HEK293 (cell line): ENCODE data around the gene SEPTIN5.

Source experiments
- ATF2 ChIP-seq: fragments of 450-650 bp; formaldehyde crosslinking; IDR thresholded peaks from 2 replicates; pipeline ENCODE4 v1.5.1; 2016; ENCODE audit warnings: missing biosample characterization, missing genetic modification characterization, low read depth
- BCL11A ChIP-seq: fragments of 450-650 bp; formaldehyde crosslinking; IDR thresholded peaks from 2 replicates; pipeline ENCODE4 v1.5.1; 2016; ENCODE audit warnings: low read depth, missing biosample characterization, missing genetic modification characterization
- GLIS1 ChIP-seq: fragments of 450-650 bp; formaldehyde crosslinking; IDR thresholded peaks from 2 replicates; pipeline ENCODE4 v1.5.1; 2016; ENCODE audit warnings: missing biosample characterization, missing genetic modification characterization
- KLF1 ChIP-seq: fragments of 450-650 bp; formaldehyde crosslinking; IDR thresholded peaks from 2 replicates; pipeline ENCODE4 v1.5.1; 2016; ENCODE audit warnings: missing biosample characterization, missing genetic modification characterization
- KLF10 ChIP-seq: fragments of 450-650 bp; IDR thresholded peaks from 2 replicates; pipeline ENCODE4 v1.5.1; 2018; ENCODE audit warnings: missing biosample characterization, mild to moderate bottlenecking, missing genetic modification characterization
- KLF9 ChIP-seq: fragments of 450-650 bp; formaldehyde crosslinking; IDR thresholded peaks from 2 replicates; pipeline ENCODE4 v1.5.1; 2016; ENCODE audit warnings: missing biosample characterization, missing genetic modification characterization, low read depth
- MZF1 ChIP-seq: fragments of 450-650 bp; formaldehyde crosslinking; IDR thresholded peaks from 2 replicates; pipeline ENCODE4 v1.5.1; 2017; ENCODE audit warnings: missing biosample characterization, missing genetic modification characterization, borderline replicate concordance
- OVOL3 ChIP-seq: fragments of 450-650 bp; formaldehyde crosslinking; IDR thresholded peaks from 2 replicates; pipeline ENCODE4 v1.5.1; 2016; ENCODE audit warnings: missing biosample characterization, missing genetic modification characterization
- PBX3 ChIP-seq: sonication (generic); formaldehyde crosslinking; IDR thresholded peaks from 2 replicates; pipeline ENCODE4 v1.8.1; 2022; ENCODE audit warnings: mild to moderate bottlenecking, moderate library complexity, missing genetic modification reagents
- SP2 ChIP-seq: fragments of 450-650 bp; formaldehyde crosslinking; IDR thresholded peaks from 2 replicates; pipeline ENCODE4 v1.5.1; 2016; ENCODE audit warnings: missing biosample characterization, missing genetic modification characterization
- SP3 ChIP-seq: fragments of 450-650 bp; formaldehyde crosslinking; IDR thresholded peaks from 2 replicates; pipeline ENCODE4 v1.5.1; 2016; ENCODE audit warnings: missing biosample characterization, missing genetic modification characterization
- SP7 ChIP-seq: fragments of 450-650 bp; formaldehyde crosslinking; IDR thresholded peaks from 2 replicates; pipeline ENCODE4 v1.5.1; 2016; ENCODE audit warnings: missing biosample characterization, missing genetic modification characterization
- YY2 ChIP-seq: fragments of 450-650 bp; formaldehyde crosslinking; IDR thresholded peaks from 2 replicates; pipeline ENCODE4 v1.5.1; 2016; ENCODE audit warnings: missing biosample characterization, missing genetic modification characterization
- ZBTB20 ChIP-seq: fragments of 450-650 bp; formaldehyde crosslinking; IDR thresholded peaks from 2 replicates; pipeline ENCODE4 v1.5.1; 2016; ENCODE audit warnings: missing biosample characterization, missing genetic modification characterization
- ZFP69B ChIP-seq: fragments of 450-650 bp; formaldehyde crosslinking; IDR thresholded peaks from 2 replicates; pipeline ENCODE4 v1.5.1; 2016; ENCODE audit warnings: missing biosample characterization, missing genetic modification characterization
- ZNF16 ChIP-seq: fragments of 450-650 bp; formaldehyde crosslinking; IDR thresholded peaks from 2 replicates; pipeline ENCODE4 v1.5.1; 2016; ENCODE audit warnings: low read depth, missing biosample characterization, missing genetic modification characterization
- ZNF202 ChIP-seq: fragments of 450-650 bp; formaldehyde crosslinking; IDR thresholded peaks from 2 replicates; pipeline ENCODE4 v1.5.1; 2016; ENCODE audit warnings: missing biosample characterization, missing genetic modification characterization, borderline replicate concordance
- ZNF239 ChIP-seq: fragments of 450-650 bp; formaldehyde crosslinking; IDR thresholded peaks from 2 replicates; pipeline ENCODE4 v1.5.1; 2016; ENCODE audit warnings: missing biosample characterization, missing genetic modification characterization
- ZNF335 ChIP-seq: fragments of 450-650 bp; formaldehyde crosslinking; conservative IDR thresholded peaks from 2 replicates; pipeline ENCODE4 v1.5.1; 2016; ENCODE audit warnings: missing biosample characterization, missing genetic modification characterization
- ZNF473 ChIP-seq: fragments of 450-650 bp; formaldehyde crosslinking; IDR thresholded peaks from 2 replicates; pipeline ENCODE4 v1.5.1; 2017; ENCODE audit warnings: missing biosample characterization, missing genetic modification characterization
- ZNF514 ChIP-seq: fragments of 450-650 bp; formaldehyde crosslinking; IDR thresholded peaks from 2 replicates; pipeline ENCODE4 v1.5.1; 2016; ENCODE audit warnings: missing biosample characterization, missing genetic modification characterization
- ZNF521 ChIP-seq: fragments of 450-650 bp; formaldehyde crosslinking; IDR thresholded peaks from 2 replicates; pipeline ENCODE4 v1.5.1; 2017; ENCODE audit warnings: missing biosample characterization, mild to moderate bottlenecking, missing genetic modification characterization
- ZNF530 ChIP-seq: fragments of 450-650 bp; formaldehyde crosslinking; IDR thresholded peaks from 2 replicates; pipeline ENCODE4 v1.5.1; 2016; ENCODE audit warnings: low read depth, missing biosample characterization, missing genetic modification characterization
- ZNF561 ChIP-seq: fragments of 450-650 bp; IDR thresholded peaks from 2 replicates; pipeline ENCODE4 v1.5.1; 2018; ENCODE audit warnings: missing biosample characterization, missing genetic modification characterization, borderline replicate concordance
- ZNF639 ChIP-seq: fragments of 450-650 bp; formaldehyde crosslinking; IDR thresholded peaks from 2 replicates; pipeline ENCODE4 v1.5.1; 2016; ENCODE audit warnings: missing biosample characterization, missing genetic modification characterization
- ZNF664 ChIP-seq: fragments of 450-650 bp; formaldehyde crosslinking; IDR thresholded peaks from 2 replicates; pipeline ENCODE4 v1.5.1; 2016; ENCODE audit warnings: missing biosample characterization, missing genetic modification characterization
- TF ChIP-seq, protein P1 (sequence below): fragments of 450-650 bp; formaldehyde crosslinking; IDR thresholded peaks from 2 replicates; pipeline ENCODE4 v1.5.1; 2016; ENCODE audit warnings: missing biosample characterization, missing genetic modification characterization
- TF ChIP-seq, protein P2 (sequence below): fragments of 450-650 bp; IDR thresholded peaks from 2 replicates; pipeline ENCODE4 v1.5.1; 2018; ENCODE audit warnings: missing biosample characterization, missing genetic modification characterization
- TF ChIP-seq, protein P3 (sequence below): fragments of 450-650 bp; formaldehyde crosslinking; IDR thresholded peaks from 2 replicates; pipeline ENCODE4 v1.5.1; 2016; ENCODE audit warnings: missing biosample characterization, missing genetic modification characterization
- TF ChIP-seq, protein P4 (sequence below): fragments of 450-650 bp; formaldehyde crosslinking; optimal IDR thresholded peaks from 2 replicates; pipeline ENCODE3; 2016; ENCODE audit warnings: missing biosample characterization, mild to moderate bottlenecking, missing genetic modification characterization

The SEPTIN5 gene

GRCh38 chr22:19691721-19692341, 22.5 kb upstream of the SEPTIN5 start (continued):
- TF ChIP-seq, protein P1, sequence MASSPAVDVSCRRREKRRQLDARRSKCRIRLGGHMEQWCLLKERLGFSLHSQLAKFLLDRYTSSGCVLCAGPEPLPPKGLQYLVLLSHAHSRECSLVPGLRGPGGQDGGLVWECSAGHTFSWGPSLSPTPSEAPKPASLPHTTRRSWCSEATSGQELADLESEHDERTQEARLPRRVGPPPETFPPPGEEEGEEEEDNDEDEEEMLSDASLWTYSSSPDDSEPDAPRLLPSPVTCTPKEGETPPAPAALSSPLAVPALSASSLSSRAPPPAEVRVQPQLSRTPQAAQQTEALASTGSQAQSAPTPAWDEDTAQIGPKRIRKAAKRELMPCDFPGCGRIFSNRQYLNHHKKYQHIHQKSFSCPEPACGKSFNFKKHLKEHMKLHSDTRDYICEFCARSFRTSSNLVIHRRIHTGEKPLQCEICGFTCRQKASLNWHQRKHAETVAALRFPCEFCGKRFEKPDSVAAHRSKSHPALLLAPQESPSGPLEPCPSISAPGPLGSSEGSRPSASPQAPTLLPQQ, result peak; percentile 65
- TF ChIP-seq ZNF335 (tag by site-specific recombination), result peak; percentile 50; the same call in 1 of the 2 replicates
- no peak for TF ChIP-seq ZNF521 (tag by site-specific recombination)
- TF ChIP-seq ZNF514 (tag by site-specific recombination), result no peak
- TF ChIP-seq, protein P2, sequence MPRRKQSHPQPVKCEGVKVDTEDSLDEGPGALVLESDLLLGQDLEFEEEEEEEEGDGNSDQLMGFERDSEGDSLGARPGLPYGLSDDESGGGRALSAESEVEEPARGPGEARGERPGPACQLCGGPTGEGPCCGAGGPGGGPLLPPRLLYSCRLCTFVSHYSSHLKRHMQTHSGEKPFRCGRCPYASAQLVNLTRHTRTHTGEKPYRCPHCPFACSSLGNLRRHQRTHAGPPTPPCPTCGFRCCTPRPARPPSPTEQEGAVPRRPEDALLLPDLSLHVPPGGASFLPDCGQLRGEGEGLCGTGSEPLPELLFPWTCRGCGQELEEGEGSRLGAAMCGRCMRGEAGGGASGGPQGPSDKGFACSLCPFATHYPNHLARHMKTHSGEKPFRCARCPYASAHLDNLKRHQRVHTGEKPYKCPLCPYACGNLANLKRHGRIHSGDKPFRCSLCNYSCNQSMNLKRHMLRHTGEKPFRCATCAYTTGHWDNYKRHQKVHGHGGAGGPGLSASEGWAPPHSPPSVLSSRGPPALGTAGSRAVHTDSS (tag by site-specific recombination), result no peak
- TF ChIP-seq KLF10 (tag by site-specific recombination), result no peak
- TF ChIP-seq, protein P3, sequence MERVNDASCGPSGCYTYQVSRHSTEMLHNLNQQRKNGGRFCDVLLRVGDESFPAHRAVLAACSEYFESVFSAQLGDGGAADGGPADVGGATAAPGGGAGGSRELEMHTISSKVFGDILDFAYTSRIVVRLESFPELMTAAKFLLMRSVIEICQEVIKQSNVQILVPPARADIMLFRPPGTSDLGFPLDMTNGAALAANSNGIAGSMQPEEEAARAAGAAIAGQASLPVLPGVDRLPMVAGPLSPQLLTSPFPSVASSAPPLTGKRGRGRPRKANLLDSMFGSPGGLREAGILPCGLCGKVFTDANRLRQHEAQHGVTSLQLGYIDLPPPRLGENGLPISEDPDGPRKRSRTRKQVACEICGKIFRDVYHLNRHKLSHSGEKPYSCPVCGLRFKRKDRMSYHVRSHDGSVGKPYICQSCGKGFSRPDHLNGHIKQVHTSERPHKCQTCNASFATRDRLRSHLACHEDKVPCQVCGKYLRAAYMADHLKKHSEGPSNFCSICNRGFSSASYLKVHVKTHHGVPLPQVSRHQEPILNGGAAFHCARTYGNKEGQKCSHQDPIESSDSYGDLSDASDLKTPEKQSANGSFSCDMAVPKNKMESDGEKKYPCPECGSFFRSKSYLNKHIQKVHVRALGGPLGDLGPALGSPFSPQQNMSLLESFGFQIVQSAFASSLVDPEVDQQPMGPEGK (tag by site-specific recombination), result peak; percentile 62
- peak; percentile 25; the same call in 1 of the 2 replicates for TF ChIP-seq SP2 (tag by site-specific recombination)
- TF ChIP-seq MZF1, result no peak
- 0 out of 2 replicates have a peak, but pooled peaks have one; percentile 8 for TF ChIP-seq GLIS1 (tag by site-specific recombination)
- peak; percentile 59; the same call in 1 of the 2 replicates for TF ChIP-seq ZFP69B
- TF ChIP-seq, protein P4, sequence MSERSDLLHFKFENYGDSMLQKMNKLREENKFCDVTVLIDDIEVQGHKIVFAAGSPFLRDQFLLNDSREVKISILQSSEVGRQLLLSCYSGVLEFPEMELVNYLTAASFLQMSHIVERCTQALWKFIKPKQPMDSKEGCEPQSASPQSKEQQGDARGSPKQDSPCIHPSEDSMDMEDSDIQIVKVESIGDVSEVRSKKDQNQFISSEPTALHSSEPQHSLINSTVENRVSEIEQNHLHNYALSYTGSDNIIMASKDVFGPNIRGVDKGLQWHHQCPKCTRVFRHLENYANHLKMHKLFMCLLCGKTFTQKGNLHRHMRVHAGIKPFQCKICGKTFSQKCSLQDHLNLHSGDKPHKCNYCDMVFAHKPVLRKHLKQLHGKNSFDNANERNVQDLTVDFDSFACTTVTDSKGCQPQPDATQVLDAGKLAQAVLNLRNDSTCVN (tag by site-specific recombination), result no peak
- no peak for TF ChIP-seq ZNF239 (tag by site-specific recombination)
- no peak for TF ChIP-seq ZNF639 (tag by site-specific recombination)
- TF ChIP-seq OVOL3, result no peak
- no peak for TF ChIP-seq ZNF561 (tag by site-specific recombination)
- no peak for TF ChIP-seq ZNF664 (tag by site-specific recombination)
- TF ChIP-seq BCL11A (tag by site-specific recombination), result no peak
- no peak for TF ChIP-seq KLF9
- TF ChIP-seq ZNF473, result no peak
- no peak for TF ChIP-seq ZNF530 (tag by site-specific recombination)
- TF ChIP-seq ZNF202, result no peak
- peak; percentile 87 for TF ChIP-seq KLF1 (tag by site-specific recombination)
- no peak for TF ChIP-seq YY2 (tag by site-specific recombination)
- TF ChIP-seq SP3, result peak; percentile 49; the same call in 1 of the 2 replicates
- TF ChIP-seq ATF2, result no peak
- peak; percentile 29; the same call in 1 of the 2 replicates for TF ChIP-seq SP7
- TF ChIP-seq ZNF16, result no peak
- 0 out of 2 replicates have a peak, but pooled peaks have one; percentile 28 for TF ChIP-seq ZBTB20
- TF ChIP-seq PBX3 (CRISPR knock-in tag), result no peak
- TF ChIP-seq, all 188 proteins: peak for 16
